Activated CD4-positive, CD25-positive, alpha-beta regulatory T cell treated with anti-CD3 and anti-CD28 coated beads, Interleukin-2, amount 50 U/mL, for 16 hours (primary cell): ENCODE data around the gene FCHSD2.
"Not testable (repeated sequence)": the region's sequence is repeated elsewhere in the genome, so short reads cannot be mapped to it uniquely, and the experiment has no call there.

Source experiments
- DNase-seq: peaks from one replicate; pipeline ENCODE4 v3.0.0-alpha.2; 2020; ENCODE audit warnings: low read depth, low spot score

The FCHSD2 gene

GRCh38 chr11:72842126-72842525 lies 300.0 kb downstream of the FCHSD2 start:
- DNase-seq: no peak

- DNase-seq: no peak
Observed at GRCh38 chr11:72841397-72841796, 300.7 kb downstream of the FCHSD2 start.

- DNase-seq: no peak
Observed at GRCh38 chr11:72840780-72841179, 301.3 kb downstream of the FCHSD2 start.

- DNase-seq: no peak
Observed at GRCh38 chr11:72838691-72839305, 303.3 kb downstream of the FCHSD2 start.

GRCh38 chr11:72836111-72836510 lies 306.0 kb downstream of the FCHSD2 start:
- DNase-seq: no peak

GRCh38 chr11:72834905-72835304 lies 307.2 kb downstream of the FCHSD2 start:
- DNase-seq: no peak

- no peak for DNase-seq
Observed at GRCh38 chr11:72833811-72834493, 308.2 kb downstream of the FCHSD2 start.

- no peak for DNase-seq
Observed at GRCh38 chr11:72833083-72833733, 308.9 kb downstream of the FCHSD2 start.

GRCh38 chr11:72832301-72833082 lies 309.6 kb downstream of the FCHSD2 start:
- DNase-seq: no peak

GRCh38 chr11:72831521-72832300 lies 310.4 kb downstream of the FCHSD2 start:
- no peak for DNase-seq

GRCh38 chr11:72829884-72830533 lies 312.1 kb downstream of the FCHSD2 start:
- DNase-seq: no peak

GRCh38 chr11:72829178-72829577 lies 312.9 kb downstream of the FCHSD2 start:
- no peak for DNase-seq

GRCh38 chr11:72828692-72829101 lies 313.4 kb downstream of the FCHSD2 start:
- DNase-seq: no peak

GRCh38 chr11:72828081-72828567 lies 314.0 kb downstream of the FCHSD2 start:
- no peak for DNase-seq

GRCh38 chr11:72827656-72828055 lies 314.5 kb downstream of the FCHSD2 start:
- DNase-seq: not testable (repeated sequence)

- DNase-seq: no peak
Observed at GRCh38 chr11:72826942-72827480, 315.1 kb downstream of the FCHSD2 start.

- no peak for DNase-seq
Observed at GRCh38 chr11:72826191-72826941, 315.8 kb downstream of the FCHSD2 start.

GRCh38 chr11:72825661-72826060 lies 316.5 kb downstream of the FCHSD2 start:
- DNase-seq: no peak

- no peak for DNase-seq
Observed at GRCh38 chr11:72824811-72825505, 317.2 kb downstream of the FCHSD2 start.
